8988T (cell line): ENCODE data around the gene REPS2.

ENCODE experiments used
- DNase-seq: peaks from one replicate; pipeline ENCODE4 v3.0.0; 2011

The REPS2 gene

GRCh38 chrX:17038681-17039161 is 92.3 kb downstream of the REPS2 start:
- no peak for DNase-seq

- DNase-seq: no peak
Observed at GRCh38 chrX:17039826-17040225, 93.4 kb downstream of the REPS2 start.

GRCh38 chrX:17040711-17041110 is 94.3 kb downstream of the REPS2 start:
- no peak for DNase-seq

GRCh38 chrX:17042037-17042436 is 95.6 kb downstream of the REPS2 start:
- DNase-seq: no peak

GRCh38 chrX:17046478-17047097 is 100.1 kb downstream of the REPS2 start:
- peak; percentile 38 for DNase-seq

GRCh38 chrX:17047224-17047623 is 100.8 kb downstream of the REPS2 start:
- no peak for DNase-seq

GRCh38 chrX:17052210-17052609 is 105.8 kb downstream of the REPS2 start:
- no peak for DNase-seq

- no peak for DNase-seq
Observed at GRCh38 chrX:17052793-17053192, 106.3 kb downstream of the REPS2 start.

GRCh38 chrX:17053502-17053901 is 107.0 kb downstream of the REPS2 start:
- no peak for DNase-seq

- DNase-seq: no peak
Observed at GRCh38 chrX:17056868-17057608, 110.6 kb downstream of the REPS2 start.

GRCh38 chrX:17062065-17062464 is 115.6 kb downstream of the REPS2 start:
- no peak for DNase-seq

GRCh38 chrX:17065100-17065499 is 118.6 kb downstream of the REPS2 start:
- no peak for DNase-seq

GRCh38 chrX:17067534-17067933 is 121.1 kb downstream of the REPS2 start:
- no peak for DNase-seq

GRCh38 chrX:17072301-17072700 is 125.8 kb downstream of the REPS2 start:
- DNase-seq: no peak

GRCh38 chrX:17072721-17073230 is 126.3 kb downstream of the REPS2 start:
- DNase-seq: no peak

GRCh38 chrX:17075004-17075403 is 128.5 kb downstream of the REPS2 start:
- DNase-seq: no peak

- DNase-seq: no peak
Observed at GRCh38 chrX:17077361-17077760, 130.9 kb downstream of the REPS2 start.

- no peak for DNase-seq
Observed at GRCh38 chrX:17078031-17078720, 131.7 kb downstream of the REPS2 start.

- DNase-seq: no peak
Observed at GRCh38 chrX:17081511-17081910, 135.1 kb downstream of the REPS2 start.

GRCh38 chrX:17081968-17082367 is 135.5 kb downstream of the REPS2 start:
- no peak for DNase-seq

- DNase-seq: no peak
Observed at GRCh38 chrX:17082831-17083230, 136.4 kb downstream of the REPS2 start.

- DNase-seq: no peak
Observed at GRCh38 chrX:17086317-17086716, 139.9 kb downstream of the REPS2 start.

- DNase-seq: no peak
Observed at GRCh38 chrX:17095161-17095560, 148.7 kb downstream of the REPS2 start.
